HG03521 (cell line): ENCODE results near the gene CFAP299.
A peak's percentile ranks its signal among the peaks of the same experiment; 100 is the strongest.
"Not testable (repeated sequence)": the region's sequence is repeated elsewhere in the genome, so short reads cannot be mapped to it uniquely, and the experiment has no call there.

ENCODE experiments used
- ATAC-seq: cut with Tn5 transposase; IDR thresholded peaks from one replicate; pipeline ENCODE4 v1.9.1; 2021; ENCODE audit warnings: mild to moderate bottlenecking, moderate library complexity; ENCODE audit not compliant: unreplicated experiment

Gene CFAP299

DNA sequence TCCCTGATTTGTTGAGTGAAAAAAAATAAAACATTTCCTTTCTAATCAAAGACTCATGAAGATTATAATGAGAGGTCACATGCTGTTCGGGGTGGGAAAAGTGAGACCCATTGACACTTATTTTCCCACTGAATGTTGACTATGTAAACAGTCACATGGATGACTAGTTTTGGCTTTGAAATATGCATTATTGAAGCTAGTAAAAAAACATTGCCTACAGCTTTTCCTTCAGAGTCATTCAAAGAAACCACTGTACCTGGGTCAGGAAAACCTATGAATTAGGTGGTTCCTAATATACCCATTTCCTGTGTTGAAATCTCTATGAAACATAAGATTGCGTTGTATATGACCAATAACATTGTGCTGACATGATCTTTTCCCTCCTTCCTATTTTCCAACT lies 251.2 kb downstream of the CFAP299 start:
- ATAC-seq, result no peak

GRCh38 chr4:80587871-80588385 lies 252.4 kb downstream of the CFAP299 start:
- no peak for ATAC-seq

DNA sequence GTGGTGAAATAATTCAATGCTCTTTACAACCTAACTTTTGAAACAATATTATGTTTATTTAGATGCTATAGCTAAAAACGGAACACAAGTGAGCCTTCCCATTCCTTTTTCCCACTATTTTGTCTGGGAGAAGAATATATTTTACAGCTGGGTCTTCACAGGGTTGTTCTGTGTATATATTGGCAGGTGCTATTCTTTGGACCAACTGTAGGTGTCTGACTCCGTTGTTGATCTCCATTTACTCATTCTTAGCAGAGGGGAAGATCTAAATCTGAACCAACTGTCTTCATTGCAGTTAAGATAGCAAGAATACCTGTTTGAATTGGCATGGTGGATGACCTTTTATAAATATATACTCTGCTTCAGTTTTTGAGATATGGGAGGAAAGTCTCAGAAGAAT lies 257.4 kb downstream of the CFAP299 start:
- ATAC-seq, result peak; percentile 71

- no peak for ATAC-seq
Observed at GRCh38 chr4:80594701-80595100, 259.2 kb downstream of the CFAP299 start.

- no peak for ATAC-seq
Observed at GRCh38 chr4:80608281-80608980, 272.9 kb downstream of the CFAP299 start.

DNA sequence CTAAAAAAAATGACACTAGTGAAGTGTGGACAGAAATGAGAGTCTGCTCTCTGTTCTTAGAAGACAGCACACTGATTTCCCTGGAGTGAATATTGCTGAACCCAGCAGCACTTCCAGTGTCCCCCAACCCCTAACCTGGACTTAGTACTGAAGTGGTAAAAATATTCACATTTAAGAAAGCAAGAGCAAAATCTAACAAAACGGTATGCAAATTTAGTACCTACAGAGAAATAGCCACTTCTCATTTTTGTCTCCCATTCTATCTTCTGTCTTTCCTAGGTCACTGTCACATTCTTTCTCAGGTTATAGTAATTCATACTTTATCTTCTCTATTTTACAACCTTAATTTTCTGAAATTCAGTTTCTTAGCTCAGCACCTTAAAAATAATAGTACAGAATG lies 274.7 kb downstream of the CFAP299 start:
- ATAC-seq, result no peak

GRCh38 chr4:80610845-80611677 lies 275.5 kb downstream of the CFAP299 start:
- ATAC-seq, result peak; percentile 67

GRCh38 chr4:80611678-80611979 lies 276.1 kb downstream of the CFAP299 start:
- ATAC-seq, result no peak

DNA sequence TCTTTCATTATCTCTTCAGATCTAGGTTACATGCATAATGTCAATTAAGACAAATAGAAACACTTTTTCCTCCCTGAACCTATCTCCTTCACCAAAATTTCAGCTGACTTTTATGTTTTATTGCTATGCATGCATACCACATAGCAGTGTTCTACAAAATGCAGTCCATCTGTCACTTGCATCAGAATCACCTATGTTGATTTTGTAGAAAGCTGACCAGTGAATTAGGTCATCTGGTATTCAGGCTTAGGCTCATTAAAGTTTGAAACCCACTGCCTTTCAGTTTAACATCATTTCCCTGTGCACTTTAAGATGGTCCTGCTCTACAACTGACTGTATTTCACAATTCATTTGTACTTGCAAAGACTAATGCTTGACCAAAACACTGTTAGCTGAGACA lies 277.9 kb downstream of the CFAP299 start:
- no peak for ATAC-seq

- no peak for ATAC-seq
Observed at GRCh38 chr4:80614319-80614718, 278.8 kb downstream of the CFAP299 start.

DNA sequence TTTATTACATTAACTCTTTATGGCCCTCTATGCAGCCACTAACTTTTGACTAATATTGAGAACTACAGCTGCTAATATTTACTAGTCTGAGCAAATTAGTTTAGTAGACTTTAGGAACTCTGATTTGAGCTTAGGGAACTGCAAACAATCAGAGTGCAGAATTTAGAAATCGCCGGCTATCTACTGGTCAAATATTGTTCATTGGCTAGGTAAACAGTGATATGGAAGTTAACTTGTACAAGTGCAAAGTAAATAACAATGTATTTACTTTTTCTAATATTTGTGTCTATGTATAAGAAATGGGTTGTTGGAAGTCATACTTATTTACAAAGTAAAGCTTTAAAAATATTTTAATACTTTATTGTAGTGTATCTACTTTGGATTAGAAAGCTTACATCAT lies 279.6 kb downstream of the CFAP299 start:
- no peak for ATAC-seq

DNA sequence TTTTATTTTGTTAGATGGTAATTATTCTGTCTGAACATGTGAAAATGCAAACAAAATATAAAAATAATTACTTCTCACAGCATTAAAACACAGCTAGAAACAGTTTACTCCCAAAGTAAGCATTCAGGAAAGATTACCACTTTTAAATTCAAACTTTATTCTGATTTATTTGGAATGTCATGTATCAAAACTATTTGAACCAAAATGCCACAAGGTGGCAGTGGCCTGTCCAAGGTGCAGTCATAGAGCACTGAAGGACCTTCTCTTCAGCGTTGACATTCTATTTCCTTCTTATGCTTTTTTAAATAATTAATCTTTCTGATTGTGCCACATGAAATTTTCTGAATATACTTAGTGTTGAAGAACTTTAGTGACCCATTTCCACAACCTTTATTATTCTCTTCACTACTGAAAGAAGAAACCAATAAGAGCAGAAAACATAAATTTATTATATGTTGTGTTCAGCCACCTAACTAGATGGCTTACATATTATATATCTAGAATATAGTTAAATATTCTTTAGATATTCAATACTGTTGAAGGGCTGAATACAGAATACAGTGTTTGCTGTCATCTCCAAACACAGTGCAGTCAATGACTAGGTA lies 283.6 kb downstream of the CFAP299 start:
- ATAC-seq, result no peak

- ATAC-seq, result no peak
Observed at GRCh38 chr4:80631861-80632260, 296.3 kb downstream of the CFAP299 start.

GRCh38 chr4:80637190-80637589 lies 301.7 kb downstream of the CFAP299 start:
- no peak for ATAC-seq

DNA sequence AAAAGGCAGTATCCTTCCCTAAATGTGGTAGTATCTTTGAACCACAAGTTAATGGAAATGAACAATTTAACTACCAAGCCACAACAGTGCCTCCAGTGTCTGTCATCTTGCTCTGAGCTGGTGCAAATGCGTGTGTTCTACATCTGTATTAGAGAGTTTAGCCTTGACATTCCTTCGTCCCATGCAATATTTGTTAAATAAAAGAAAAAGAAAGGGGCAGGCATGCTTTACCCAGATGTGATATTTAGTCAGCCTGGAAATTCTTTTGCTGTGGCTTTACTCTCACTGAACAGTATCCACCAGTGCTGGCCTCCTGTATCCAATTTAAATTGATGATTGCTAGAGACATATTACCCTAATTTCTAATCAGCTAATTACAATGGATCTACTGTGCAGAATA lies 310.5 kb downstream of the CFAP299 start:
- ATAC-seq, result no peak

DNA sequence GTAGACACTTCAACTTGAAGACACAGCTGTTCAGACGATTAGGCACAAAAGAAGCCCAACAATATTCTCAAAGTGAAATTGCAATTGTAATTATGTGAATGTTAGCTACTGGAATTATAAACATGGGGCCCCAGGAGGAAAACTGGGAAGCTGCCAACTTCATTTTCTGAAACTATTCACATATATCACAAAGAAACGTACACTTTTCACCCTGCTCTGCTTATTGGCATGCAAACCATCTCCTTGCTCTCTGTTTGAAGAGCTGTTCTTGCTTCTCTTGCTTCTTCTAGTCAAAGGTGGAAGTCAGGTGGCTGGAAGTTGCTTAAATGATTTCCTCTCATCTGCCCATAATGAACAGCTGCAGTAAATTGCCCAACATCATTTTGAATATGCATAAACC lies 320.1 kb downstream of the CFAP299 start:
- ATAC-seq, result no peak

DNA sequence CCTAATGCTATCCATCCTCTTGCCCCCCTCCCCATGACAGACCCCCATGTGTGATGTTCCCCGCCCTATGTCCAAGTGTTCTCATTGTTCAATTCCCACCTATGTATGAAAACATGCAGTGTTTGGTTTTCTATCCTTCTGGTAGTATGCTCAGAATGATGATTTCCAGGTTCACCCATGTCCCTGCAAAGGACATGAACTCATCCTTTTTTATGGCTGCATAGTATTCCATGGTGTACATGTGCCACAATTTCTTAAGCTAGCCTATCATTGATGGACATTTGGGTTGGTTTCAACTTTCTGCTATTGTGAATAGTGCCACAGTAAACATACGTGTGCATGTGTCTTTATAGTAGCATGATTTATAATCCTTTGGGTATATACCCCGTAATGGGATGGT lies 334.6 kb downstream of the CFAP299 start:
- ATAC-seq, result not testable (repeated sequence)

GRCh38 chr4:80678413-80678812 lies 342.9 kb downstream of the CFAP299 start:
- ATAC-seq, result no peak

- ATAC-seq, result no peak
Observed at GRCh38 chr4:80680934-80681333, 345.4 kb downstream of the CFAP299 start.

- no peak for ATAC-seq
Observed at GRCh38 chr4:80685214-80685613, 349.7 kb downstream of the CFAP299 start.

DNA sequence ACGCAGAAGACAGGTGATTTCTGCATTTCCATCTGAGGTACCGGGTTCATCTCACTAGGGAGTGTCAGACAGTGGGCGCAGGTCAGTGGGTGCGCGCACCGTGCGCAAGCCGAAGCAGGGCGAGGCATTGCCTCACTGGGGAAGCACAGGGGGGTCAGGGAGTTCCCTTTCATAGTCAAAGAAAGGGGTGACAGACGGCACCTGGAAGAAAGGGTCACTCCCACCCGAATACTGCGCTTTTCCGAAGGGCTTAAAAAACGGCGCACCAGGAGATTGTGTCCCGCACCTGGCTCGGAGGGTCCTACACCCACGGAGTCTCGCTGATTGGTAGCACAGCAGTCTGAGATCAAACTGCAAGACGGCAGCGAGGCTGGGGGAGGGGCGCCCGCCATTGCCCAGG lies 352.2 kb downstream of the CFAP299 start:
- not testable (repeated sequence) for ATAC-seq

- ATAC-seq, result no peak
Observed at GRCh38 chr4:80694171-80694570, 358.6 kb downstream of the CFAP299 start.
